Urothelium cell line (cell line): Measurements from ENCODE around the gene PCDHA7.
"Not testable (repeated sequence)": the region's sequence is repeated elsewhere in the genome, so short reads cannot be mapped to it uniquely, and the experiment has no call there.

Experiments used
- DNase-seq: peaks from one replicate; pipeline ENCODE4 v3.0.0; 2011; ENCODE audit warnings: low spot score, mixed read lengths
- FAIRE-seq: peaks from 2 replicates; lab custom pipeline; 2011; peaks lifted over from hg19 to GRCh38; lab: Jason Lieb, UNC

PCDHA7 gene

DNA sequence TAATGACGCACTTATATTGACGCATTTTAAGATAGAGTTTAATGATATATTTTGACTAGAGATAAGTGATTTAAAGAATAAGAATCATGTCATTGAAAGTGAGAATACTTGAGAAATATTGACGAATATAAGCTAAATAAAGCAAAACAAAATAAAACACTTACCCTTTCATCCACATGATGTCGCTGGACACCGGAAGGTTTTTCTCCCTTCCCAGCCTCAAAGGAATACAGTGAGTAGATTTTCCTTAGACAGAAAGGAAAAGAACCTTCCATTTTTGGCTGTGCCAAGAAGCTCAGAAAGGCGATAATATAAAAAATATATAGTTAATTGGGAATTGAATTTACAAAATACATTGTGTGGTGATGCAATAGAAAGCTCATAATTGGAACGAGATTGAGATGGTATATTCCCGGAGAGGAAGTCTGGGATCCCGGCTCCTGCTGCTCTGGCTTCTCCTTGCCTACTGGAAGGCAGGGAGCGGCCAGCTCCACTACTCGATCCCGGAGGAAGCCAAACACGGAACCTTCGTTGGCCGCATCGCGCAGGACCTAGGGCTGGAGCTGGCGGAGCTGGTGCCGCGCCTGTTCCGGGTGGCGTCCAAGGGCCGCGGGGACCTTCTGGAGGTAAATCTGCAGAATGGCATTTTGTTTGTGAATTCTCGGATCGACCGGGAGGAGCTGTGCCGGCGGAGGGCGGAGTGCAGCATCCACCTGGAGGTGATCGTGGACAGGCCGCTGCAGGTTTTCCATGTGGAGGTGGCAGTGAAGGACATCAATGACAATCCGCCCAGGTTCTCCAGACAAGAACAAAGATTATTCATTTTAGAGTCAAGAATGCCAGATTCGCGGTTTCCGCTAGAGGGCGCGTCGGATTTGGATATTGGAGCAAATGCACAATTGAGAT lies 12.4 kb upstream of the PCDHA7 start, which contains the start of gene PCDHA5:
Gene PCDHA5, plus strand, starts transcription at position 239 of the 906 bp plus-strand sequence.
- DNase-seq (peak; percentile 47), FAIRE-seq (no peak)

DNA sequence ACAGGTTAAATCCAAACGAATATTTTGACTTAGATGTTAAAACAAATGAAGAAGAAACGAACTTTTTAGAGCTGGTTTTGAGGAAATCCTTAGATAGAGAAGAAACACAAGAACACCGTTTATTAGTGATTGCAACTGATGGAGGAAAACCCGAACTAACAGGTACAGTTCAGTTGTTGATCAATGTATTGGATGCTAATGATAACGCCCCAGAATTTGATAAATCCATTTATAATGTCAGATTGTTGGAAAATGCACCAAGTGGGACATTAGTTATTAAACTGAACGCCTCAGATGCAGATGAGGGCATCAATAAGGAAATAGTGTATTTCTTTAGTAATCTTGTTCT lies 11.8 kb upstream of the PCDHA7 start:
- FAIRE-seq (no peak), DNase-seq (no peak)

DNA sequence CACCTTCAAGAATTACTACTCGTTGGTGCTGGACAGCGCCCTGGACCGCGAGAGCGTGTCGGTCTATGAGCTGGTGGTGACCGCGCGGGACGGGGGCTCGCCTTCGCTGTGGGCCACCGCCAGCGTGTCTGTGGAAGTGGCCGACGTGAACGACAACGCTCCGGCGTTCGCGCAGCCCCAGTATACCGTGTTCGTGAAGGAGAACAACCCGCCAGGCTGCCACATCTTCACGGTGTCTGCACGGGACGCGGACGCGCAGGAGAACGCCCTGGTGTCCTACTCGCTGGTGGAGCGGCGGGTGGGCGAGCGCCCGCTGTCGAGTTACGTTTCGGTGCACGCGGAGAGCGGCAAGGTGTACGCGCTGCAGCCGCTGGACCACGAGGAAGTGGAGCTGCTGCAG lies 11.1 kb upstream of the PCDHA7 start:
- FAIRE-seq, DNase-seq: not testable (repeated sequence)

DNA sequence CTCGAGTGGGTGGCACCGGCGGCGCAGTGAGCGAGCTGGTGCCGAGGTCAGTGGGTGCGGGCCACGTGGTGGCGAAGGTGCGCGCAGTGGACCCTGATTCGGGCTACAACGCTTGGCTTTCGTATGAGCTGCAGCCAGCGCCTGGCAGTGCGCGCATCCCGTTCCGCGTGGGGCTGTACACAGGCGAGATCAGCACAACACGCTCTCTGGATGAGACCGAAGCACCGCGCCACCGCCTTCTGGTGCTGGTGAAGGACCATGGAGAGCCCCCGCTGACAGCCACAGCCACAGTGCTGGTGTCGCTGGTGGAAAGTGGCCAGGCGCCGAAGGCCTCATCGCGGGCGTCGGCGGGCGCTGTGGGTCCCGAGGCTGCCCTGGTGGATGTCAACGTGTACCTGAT lies 10.6 kb upstream of the PCDHA7 start:
- no peak for DNase-seq
- no peak for FAIRE-seq

DNA sequence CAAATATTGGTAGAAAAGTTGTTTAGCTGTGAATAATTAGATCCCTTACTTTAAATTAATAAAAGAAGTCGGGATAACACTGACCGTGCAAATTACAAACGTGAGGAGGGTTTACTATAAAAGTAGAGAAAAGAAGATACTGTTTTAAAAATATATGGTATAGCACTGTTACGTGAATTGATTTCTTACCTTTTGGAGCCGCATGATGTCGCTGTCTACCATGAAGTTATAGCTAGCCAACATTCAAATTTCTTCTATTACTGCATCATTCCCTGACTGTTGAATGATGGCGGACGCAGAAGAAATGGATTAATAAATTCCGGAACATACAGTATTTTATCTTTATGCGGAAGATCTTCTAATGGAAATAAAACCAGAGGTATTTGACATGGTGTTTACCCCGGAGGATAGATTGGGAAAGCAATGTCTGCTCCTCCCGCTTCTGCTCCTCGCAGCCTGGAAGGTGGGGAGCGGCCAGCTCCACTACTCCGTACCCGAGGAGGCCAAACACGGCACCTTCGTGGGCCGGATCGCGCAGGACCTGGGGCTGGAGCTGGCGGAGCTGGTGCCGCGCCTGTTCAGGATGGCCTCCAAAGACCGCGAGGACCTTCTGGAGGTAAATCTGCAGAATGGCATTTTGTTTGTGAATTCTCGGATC lies 6.2 kb upstream of the PCDHA7 start, which contains the start of gene PCDHA6:
Gene PCDHA6, plus strand, starts transcription at position 257 of the 658 bp plus-strand sequence. Its CDS starts 132 bp downstream, at position 389.
- FAIRE-seq: peak; percentile 50
- DNase-seq: peak; percentile 8

DNA sequence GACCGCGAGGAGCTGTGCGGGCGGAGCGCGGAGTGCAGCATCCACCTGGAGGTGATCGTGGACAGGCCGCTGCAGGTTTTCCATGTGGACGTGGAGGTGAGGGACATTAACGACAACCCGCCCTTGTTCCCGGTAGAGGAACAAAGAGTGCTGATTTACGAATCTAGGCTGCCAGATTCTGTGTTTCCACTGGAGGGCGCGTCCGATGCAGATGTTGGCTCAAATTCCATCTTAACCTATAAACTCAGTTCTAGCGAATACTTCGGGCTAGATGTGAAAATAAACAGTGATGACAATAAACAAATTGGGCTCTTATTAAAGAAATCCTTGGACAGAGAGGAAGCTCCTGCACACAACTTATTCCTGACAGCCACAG lies 5.7 kb upstream of the PCDHA7 start:
- DNase-seq: peak; percentile 28
- FAIRE-seq: no peak

DNA sequence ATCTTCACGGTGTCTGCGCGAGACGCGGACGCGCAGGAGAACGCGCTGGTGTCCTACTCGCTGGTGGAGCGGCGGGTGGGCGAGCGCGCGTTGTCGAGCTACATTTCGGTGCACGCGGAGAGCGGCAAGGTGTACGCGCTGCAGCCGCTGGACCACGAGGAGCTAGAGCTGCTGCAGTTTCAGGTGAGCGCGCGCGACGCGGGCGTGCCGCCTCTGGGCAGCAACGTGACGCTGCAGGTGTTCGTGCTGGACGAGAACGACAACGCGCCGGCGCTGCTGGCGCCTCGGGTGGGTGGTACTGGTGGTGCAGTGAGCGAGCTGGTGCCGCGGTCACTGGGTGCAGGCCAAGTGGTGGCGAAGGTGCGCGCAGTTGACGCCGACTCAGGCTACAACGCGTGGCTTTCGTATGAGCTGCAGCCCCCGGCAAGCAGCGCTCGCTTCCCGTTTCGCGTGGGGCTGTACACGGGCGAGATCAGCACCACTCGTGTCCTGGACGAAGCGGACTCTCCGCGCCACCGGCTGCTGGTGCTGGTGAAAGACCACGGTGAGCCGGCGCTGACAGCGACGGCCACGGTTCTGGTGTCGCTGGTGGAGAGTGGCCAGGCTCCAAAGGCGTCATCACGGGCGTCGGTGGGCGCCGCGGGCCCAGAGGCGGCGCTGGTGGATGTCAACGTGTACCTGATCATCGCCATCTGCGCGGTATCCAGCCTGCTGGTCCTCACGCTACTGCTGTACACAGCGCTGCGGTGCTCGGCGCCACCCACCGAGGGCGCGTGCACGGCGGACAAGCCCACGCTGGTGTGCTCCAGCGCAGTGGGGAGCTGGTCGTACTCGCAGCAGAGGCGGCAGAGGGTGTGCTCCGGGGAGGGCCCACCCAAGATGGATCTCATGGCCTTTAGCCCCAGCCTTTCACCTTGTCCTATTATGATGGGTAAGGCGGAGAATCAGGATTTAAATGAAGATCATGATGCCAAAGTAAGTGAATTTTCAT lies 4.3 kb upstream of the PCDHA7 start:
- not testable (repeated sequence) for FAIRE-seq, DNase-seq

DNA sequence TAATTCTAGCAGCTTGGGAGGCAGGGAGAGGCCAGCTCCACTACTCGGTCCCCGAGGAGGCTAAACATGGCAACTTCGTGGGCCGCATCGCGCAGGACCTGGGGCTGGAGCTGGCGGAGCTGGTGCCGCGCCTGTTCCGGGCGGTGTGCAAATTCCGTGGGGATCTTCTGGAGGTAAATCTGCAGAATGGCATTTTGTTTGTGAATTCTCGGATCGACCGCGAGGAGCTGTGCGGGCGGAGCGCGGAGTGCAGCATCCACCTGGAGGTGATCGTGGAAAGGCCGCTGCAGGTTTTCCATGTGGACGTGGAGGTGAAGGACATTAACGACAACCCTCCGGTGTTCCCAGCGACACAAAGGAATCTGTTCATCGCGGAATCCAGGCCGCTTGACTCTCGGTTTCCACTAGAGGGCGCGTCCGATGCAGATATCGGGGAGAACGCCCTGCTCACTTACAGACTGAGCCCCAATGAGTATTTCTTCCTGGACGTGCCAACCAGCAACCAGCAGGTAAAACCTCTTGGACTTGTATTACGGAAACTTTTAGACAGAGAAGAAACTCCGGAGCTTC lies 455 bp downstream of the PCDHA7 start:
- not testable (repeated sequence) for DNase-seq, FAIRE-seq

DNA sequence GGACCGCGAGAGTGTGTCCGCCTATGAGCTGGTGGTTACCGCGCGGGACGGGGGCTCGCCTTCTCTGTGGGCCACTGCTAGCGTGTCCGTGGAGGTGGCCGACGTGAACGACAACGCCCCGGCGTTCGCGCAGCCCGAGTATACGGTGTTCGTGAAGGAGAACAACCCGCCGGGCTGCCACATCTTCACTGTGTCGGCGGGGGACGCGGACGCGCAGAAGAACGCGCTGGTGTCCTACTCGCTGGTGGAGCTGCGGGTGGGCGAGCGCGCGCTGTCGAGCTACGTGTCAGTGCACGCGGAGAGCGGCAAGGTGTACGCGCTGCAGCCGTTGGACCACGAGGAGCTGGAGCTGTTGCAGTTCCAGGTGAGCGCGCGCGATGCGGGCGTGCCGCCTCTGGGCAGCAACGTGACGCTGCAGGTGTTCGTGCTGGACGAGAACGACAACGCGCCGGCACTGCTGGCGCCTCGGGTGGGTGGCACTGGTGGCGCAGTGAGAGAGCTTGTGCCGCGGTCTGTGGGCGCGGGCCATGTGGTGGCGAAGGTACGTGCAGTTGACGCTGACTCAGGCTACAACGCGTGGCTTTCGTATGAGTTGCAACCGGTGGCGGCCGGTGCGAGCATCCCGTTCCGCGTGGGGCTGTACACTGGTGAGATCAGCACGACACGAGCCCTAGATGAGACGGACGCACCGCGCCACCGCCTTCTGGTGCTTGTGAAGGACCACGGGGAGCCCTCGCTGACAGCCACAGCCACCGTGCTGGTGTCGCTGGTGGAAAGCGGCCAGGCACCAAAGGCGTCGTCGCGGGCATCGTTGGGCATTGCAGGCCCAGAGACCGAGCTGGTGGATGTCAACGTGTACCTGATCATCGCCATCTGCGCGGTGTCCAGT lies 1.8 kb downstream of the PCDHA7 start:
- FAIRE-seq: no peak
- no peak for DNase-seq

DNA sequence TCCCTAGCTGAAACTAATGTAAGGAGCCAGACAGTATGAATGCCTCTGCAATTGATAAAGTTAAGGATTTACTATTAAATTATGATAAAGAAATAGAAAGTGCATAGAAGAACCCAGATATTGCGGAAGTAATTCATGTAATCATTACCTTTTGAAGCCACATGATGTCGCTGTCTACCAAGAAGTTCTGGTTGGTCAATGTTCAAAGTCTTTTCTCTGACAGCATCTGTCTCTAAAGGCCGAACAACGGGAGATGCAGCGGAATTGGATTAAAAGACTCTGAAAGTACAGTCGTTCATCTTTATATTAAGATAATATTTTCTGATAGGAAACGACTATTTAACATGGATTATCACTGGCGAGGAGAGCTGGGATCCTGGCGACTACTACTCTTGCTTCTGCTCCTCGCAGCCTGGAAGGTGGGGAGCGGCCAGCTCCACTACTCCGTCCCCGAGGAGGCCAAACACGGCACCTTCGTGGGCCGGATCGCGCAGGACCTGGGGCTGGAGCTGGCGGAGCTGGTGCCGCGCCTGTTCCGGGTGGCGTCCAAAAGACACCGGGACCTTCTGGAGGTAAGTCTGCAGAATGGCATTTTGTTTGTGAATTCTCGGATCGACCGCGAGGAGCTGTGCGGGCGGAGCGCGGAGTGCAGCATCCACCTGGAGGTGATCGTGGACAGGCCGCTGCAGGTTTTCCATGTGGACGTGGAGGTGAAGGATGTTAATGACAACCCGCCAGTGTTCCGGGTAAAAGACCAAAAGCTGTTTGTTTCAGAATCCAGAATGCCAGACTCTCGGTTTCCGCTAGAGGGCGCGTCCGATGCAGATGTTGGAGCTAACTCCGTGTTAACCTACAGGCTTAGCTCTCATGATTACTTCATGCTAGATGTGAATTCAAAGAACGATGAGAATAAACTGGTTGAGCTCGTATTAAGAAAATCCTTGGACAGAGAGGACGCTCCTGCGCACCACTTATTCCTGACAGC lies 7.2 kb downstream of the PCDHA7 start, which contains the start of gene PCDHA8:
Gene PCDHA8, plus strand, starts transcription at position 210 of the 985 bp plus-strand sequence. Its CDS starts 135 bp downstream, at position 345.
- no peak for FAIRE-seq
- peak; percentile 39 for DNase-seq

DNA sequence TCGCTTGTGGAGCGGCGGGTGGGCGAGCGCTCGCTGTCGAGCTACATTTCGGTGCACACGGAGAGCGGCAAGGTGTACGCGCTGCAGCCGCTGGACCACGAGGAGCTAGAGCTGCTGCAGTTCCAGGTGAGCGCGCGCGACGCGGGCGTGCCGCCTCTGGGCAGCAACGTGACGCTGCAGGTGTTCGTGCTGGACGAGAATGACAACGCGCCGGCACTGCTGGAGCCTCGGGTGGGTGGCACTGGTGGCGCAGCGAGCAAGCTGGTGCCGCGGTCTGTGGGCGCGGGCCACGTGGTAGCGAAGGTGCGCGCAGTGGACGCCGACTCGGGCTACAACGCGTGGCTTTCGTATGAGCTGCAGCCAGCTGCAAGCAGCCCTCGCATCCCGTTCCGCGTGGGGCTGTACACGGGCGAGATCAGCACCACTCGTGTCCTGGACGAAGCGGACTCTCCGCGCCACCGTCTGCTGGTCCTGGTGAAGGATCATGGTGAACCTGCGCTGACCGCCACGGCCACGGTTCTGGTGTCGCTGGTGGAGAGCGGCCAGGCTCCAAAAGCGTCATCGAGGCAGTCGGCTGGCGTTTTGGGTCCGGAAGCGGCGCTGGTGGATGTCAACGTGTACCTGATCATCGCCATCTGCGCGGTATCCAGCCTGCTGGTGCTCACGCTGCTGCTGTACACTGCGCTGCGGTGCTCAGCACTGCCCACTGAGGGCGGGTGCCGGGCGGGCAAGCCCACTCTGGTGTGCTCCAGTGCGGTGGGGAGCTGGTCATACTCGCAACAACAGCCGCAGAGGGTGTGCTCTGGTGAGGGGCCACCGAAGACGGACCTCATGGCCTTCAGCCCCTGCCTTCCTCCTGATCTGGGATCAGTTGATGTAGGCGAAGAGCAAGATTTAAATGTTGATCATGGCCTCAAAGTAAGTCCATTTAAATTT lies 9.0 kb downstream of the PCDHA7 start:
- no peak for FAIRE-seq
- no peak for DNase-seq

DNA sequence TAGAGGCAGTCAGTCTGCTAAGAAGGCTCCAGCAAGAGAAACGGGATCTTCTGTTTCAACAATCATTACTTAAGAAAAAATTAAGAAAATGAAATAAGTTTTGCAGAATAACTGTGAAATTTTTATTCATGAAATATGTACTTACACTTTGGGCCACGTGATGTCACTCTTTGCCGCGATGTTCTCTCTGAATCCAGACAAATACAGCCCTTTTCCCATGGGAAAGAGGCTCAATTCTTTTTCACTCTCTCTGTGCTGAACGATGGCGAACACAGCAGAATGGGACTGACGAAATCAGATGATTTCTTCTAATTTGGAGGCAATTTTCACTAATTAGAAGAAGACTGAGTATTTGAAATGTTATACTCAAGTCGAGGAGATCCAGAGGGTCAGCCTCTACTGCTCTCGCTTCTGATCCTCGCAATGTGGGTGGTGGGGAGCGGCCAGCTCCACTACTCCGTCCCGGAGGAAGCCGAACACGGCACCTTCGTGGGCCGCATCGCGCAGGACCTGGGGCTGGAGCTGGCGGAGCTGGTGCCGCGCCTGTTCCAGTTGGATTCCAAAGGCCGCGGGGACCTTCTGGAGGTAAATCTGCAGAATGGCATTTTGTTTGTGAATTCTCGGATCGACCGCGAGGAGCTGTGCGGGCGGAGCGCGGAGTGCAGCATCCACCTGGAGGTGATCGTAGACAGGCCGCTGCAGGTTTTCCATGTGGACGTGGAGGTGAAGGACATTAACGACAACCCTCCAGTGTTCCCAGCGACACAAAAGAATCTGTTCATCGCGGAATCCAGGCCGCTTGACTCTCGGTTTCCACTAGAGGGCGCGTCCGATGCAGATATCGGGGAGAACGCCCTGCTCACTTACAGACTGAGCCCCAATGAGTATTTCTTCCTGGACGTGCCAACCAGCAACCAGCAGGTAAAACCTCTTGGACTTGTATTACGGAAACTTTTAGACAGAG lies 14.4 kb downstream of the PCDHA7 start, which contains the start of gene PCDHA9:
Gene PCDHA9, plus strand, starts transcription at position 244 of the 964 bp plus-strand sequence. Its CDS starts 114 bp downstream, at position 358.
- DNase-seq, FAIRE-seq: not testable (repeated sequence)

DNA sequence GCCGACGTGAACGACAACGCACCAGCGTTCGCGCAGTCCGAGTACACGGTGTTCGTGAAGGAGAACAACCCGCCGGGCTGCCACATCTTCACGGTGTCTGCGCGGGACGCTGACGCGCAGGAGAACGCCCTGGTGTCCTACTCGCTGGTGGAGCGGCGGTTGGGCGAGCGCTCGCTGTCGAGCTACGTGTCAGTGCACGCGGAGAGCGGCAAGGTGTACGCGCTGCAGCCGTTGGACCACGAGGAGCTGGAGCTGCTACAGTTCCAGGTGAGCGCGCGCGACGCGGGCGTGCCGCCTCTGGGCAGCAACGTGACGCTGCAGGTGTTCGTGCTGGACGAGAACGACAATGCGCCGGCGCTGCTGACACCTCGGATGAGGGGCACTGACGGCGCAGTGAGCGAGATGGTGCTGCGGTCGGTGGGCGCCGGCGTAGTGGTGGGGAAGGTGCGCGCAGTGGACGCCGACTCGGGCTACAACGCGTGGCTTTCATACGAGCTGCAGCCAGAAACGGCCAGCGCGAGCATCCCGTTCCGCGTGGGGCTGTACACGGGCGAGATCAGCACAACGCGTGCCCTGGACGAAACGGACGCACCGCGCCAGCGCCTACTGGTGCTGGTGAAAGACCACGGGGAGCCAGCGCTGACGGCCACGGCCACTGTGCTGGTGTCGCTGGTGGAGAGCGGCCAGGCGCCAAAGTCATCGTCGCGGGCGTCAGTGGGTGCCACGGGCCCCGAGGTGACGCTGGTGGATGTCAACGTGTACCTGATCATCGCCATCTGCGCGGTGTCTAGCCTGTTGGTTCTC lies 16.0 kb downstream of the PCDHA7 start:
- DNase-seq: not testable (repeated sequence)
- peak; percentile 9 for FAIRE-seq

DNA sequence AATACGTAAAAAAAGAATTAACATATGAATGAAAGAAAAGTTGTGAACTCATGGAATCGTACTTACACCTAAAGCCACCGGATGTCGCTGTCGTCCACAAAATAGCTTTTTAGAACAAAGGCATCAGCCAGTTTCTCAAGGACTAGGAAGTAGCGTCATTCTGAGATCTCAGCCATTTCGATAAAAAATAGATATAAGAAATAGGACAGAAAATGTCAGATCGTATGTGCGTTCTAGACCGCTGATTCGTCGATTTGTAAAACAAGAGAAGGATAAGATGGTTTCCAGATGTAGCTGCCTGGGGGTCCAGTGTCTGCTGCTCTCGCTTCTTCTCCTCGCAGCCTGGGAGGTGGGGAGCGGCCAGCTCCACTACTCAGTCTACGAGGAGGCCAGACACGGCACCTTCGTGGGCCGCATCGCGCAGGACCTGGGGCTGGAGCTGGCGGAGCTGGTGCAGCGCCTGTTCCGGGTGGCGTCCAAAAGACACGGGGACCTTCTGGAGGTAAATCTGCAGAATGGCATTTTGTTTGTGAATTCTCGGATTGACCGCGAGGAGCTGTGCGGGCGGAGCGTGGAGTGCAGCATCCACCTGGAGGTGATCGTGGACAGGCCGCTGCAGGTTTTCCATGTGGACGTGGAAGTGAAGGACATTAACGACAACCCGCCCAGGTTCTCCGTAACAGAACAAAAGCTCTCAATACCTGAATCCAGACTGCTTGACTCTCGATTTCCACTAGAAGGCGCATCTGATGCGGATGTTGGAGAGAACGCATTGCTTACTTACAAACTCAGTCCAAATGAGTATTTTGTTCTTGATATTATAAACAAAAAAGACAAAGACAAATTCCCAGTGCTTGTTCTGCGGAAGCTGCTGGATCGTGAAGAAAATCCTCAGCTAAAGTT lies 22.0 kb downstream of the PCDHA7 start, which contains the start of gene PCDHA10:
Gene PCDHA10, plus strand, starts transcription at position 126 of the 903 bp plus-strand sequence. Its CDS starts 152 bp downstream, at position 278.
- FAIRE-seq (no peak), DNase-seq (no peak)
